ENCODE results near the gene CACNG8. TPM values are rescaled to one million over a fixed set of nuclear protein-coding genes. Genes with fewer than 3 reads are reported as not detected.

Gene CACNG8
- total RNA-seq, 1 donor from 2014 or later: not detected

DNA sequence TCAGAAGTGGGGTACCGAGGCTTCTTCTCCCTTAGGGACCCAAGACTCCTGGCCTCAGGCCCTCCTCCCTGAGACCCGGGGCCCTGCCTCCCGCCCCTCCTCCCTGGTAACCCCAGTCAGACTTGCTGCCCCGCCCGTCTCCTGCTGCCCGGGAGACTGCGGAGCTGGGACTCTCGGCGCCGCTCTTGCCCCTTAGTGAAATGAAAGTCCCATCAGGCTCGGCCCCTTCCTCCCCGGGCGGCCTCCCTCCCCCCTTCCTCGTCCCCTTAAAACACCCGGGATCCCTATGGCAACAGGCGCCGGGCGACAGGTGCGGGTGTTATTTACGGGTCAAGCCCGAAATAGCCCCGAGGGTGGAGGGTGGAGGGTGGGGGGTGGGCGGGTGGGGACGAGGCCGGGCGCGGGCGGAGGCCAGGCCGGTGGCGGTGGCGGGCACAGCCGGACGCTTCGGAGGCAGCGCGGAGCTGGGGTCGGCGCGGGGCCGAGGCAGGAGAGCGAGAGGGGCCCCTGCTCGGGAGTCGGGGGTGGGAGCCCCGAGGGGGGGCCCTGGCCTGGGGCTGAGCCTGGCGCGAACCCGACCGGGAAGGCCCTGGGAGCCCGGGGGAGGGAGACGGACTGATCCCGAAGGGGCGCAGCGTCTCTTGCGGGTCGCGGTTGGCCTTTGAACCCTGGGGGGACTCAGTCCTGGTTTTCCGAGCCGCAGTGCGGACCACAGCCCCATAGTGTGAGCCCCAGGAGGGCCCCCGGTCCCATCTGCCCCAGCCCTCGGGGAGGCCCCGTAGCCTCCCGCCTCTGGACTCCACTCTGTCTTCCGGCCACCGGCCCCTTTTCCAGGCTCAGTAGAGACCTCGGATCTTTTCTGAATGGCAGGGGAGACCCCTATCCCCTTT, 28.7 kb downstream of the CACNG8 start, which contains the start of gene CACNG6:
Gene CACNG6, plus strand, starts transcription at position 414 of the 890 bp plus-strand sequence. CDS start 1,241 bp downstream, outside the sequence.
- no peaks in the 10 kb centered on the region for H3K36me3 Mint-ChIP-seq (ENCODE audit: low read depth)
- no peak within 1 kb of the TSS for H3K27ac Mint-ChIP-seq
- no peak for DNase-seq (ENCODE audit: low spot score)
- no peaks in the 10 kb centered on the region for H3K4me1 Mint-ChIP-seq (ENCODE audit: low read depth)
- peaks cover 12% of the 10 kb centered on the region for H3K27me3 Mint-ChIP-seq (ENCODE audit: insufficient read depth)
- H3K9me3 Mint-ChIP-seq: no peaks in the 10 kb centered on the region
- H3K4me3 Mint-ChIP-seq: no peak within 1 kb of the TSS
- intact Hi-C loops (cut with micrococcal nuclease): no loop called here

DNA sequence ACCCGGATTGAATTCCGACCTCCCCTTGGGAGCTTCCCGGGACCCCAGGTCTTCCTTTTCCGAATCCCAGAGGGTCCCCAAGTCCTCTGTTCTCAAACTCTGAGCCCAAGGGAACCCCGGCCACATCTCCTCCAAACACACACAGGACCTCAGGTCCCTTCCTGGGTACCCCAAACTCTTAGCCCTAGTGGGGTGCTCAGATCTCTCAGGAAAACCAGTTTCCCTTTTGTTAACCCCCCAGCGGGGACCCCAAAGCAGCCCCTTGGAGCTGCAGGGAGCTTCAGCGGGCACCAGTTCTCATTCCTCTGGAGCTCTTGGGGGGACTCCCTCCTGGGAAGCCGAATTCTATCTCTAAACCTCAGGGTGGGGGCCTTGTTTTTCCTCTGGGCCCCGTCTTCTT, 29.5 kb downstream of the CACNG8 start:
- Mint-ChIP-seq H3K4me1 (ENCODE audit: low read depth) (no peaks in the 10 kb centered on the region), H3K36me3 (ENCODE audit: low read depth) (no peaks in the 10 kb centered on the region), H3K9me3 (no peaks in the 10 kb centered on the region), H3K27ac (no peak overlapping the region), H3K27me3 (ENCODE audit: insufficient read depth) (peaks cover 12% of the 10 kb centered on the region), H3K4me3 (no peak overlapping the region)
- DNase-seq (ENCODE audit: low spot score): no peak
- intact Hi-C loops (cut with micrococcal nuclease): no loop called here

DNA sequence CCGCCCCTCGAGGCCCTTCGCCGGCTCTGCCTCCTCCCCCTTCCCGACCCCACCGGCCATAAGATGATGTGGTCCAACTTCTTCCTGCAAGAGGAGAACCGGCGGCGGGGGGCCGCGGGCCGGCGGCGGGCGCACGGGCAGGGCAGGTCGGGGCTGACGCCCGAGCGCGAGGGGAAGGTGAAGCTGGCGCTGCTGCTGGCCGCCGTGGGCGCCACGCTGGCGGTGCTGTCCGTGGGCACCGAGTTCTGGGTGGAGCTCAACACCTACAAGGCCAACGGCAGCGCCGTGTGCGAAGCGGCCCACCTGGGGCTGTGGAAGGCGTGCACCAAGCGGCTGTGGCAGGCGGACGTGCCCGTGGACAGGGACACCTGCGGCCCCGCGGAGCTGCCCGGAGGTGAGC, 30.1 kb downstream of the CACNG8 start:
- no peak for DNase-seq (ENCODE audit: low spot score)
- intact Hi-C loops (cut with micrococcal nuclease): no loop called here
- no peaks in the 10 kb centered on the region for H3K4me1 Mint-ChIP-seq (ENCODE audit: low read depth)
- no peak overlapping the region for H3K4me3 Mint-ChIP-seq
- no peaks in the 10 kb centered on the region for H3K36me3 Mint-ChIP-seq (ENCODE audit: low read depth)
- H3K27ac Mint-ChIP-seq: no peak overlapping the region
- H3K27me3 Mint-ChIP-seq (ENCODE audit: insufficient read depth): peaks cover 12% of the 10 kb centered on the region
- H3K9me3 Mint-ChIP-seq: no peaks in the 10 kb centered on the region

DNA sequence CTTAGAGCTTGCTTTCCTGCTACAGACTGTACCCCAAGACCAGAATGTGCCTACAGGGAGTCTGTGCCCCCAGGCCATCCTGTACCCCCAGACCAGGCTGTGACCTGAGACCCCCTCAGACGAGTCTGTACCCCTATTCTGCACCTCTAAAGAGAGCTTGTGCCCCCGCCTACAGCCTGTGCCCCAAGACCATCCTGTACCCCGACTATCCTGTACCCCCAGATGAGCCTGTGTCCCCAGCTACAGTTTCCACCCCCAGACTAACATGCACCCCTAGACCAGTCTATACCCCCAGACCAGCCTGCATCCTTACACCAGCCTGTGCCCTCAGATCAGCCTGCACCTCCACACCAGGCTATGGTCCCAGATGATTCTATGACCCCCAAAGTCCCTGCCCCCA, 30.7 kb downstream of the CACNG8 start:
- H3K4me1 Mint-ChIP-seq (ENCODE audit: low read depth): no peaks in the 10 kb centered on the region
- H3K27ac Mint-ChIP-seq: no peak overlapping the region

DNA sequence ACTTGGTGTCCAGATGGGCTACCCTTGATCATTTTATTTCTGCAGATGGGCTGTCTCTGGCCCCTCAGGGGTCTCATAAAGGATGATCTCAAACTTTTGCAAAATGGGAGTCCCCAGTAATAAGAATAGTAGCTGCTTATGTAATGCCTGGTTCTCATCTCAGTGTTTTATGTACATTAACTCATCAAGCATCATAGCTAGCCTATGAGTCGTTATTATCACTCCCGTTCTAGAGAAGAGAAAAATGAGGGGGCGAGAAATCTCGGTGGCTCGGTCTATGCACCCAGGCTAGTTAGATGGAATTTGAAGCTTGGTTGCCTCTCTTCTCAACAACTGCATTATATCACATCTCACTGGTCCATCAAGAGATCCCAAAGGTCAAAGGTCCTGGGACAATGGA, 32.1 kb downstream of the CACNG8 start:
- DNase-seq (ENCODE audit: low spot score): no peak
- peaks cover 12% of the 10 kb centered on the region for H3K27me3 Mint-ChIP-seq (ENCODE audit: insufficient read depth)
- H3K9me3 Mint-ChIP-seq: no peaks in the 10 kb centered on the region
- H3K4me1 Mint-ChIP-seq (ENCODE audit: low read depth): no peaks in the 10 kb centered on the region
- H3K27ac Mint-ChIP-seq: no peak overlapping the region
- intact Hi-C loops (cut with micrococcal nuclease): no loop called here
- H3K36me3 Mint-ChIP-seq (ENCODE audit: low read depth): no peaks in the 10 kb centered on the region
- H3K4me3 Mint-ChIP-seq: no peak overlapping the region

More for the DNA sequence above, 30.7 kb downstream of the CACNG8 start:
- no peaks in the 10 kb centered on the region for H3K9me3 Mint-ChIP-seq
- no peaks in the 10 kb centered on the region for H3K36me3 Mint-ChIP-seq (ENCODE audit: low read depth)
- no peak for DNase-seq (ENCODE audit: low spot score)
- H3K4me3 Mint-ChIP-seq: no peak overlapping the region
- intact Hi-C loops (cut with micrococcal nuclease): no loop called here
- peaks cover 12% of the 10 kb centered on the region for H3K27me3 Mint-ChIP-seq (ENCODE audit: insufficient read depth)

DNA sequence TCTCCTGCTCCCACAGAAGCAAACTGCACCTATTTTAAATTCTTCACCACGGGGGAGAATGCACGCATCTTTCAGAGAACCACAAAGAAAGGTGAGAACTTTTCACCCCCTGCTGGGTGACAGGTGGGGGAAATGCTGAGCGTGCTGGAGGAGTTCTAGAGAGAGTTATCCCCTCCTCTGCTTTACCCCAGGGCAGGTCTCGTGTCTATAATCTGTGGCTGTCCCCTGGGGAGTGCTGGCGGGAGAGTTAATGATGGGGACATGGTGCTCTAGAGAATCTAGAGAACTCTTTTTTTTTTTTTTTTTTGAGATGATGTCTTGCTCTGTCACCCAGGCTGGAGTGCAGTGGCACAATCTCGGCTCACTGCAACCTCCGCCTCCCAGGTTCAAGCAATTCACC, 35.5 kb downstream of the CACNG8 start:
- no peak overlapping the region for H3K4me3 Mint-ChIP-seq
- no peak overlapping the region for H3K27ac Mint-ChIP-seq
- peaks cover 4% of the 10 kb centered on the region for H3K27me3 Mint-ChIP-seq (ENCODE audit: insufficient read depth)
- intact Hi-C loops (cut with micrococcal nuclease): no loop called here
- no peaks in the 10 kb centered on the region for H3K36me3 Mint-ChIP-seq (ENCODE audit: low read depth)
- no peaks in the 10 kb centered on the region for H3K9me3 Mint-ChIP-seq
- no peaks in the 10 kb centered on the region for H3K4me1 Mint-ChIP-seq (ENCODE audit: low read depth)
- no peak for DNase-seq (ENCODE audit: low spot score)

DNA sequence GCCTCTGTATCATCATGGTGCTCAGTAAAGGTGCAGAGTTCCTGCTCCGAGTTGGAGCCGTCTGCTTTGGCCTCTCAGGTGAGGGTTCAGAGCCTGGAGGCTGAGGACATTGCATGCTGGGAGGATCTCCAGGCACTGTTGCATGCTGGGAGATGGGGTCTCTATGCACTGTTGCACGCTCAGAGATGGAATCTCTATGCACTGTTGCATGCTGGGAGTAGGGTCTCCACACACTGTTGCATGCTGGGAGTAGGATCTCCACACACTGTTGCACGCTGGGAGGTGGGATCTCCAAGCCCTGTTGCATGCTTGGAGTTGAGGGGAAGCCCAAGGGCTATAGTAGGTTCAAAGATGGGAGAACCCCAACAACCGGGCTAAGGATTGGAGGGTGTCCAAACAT, 37.0 kb downstream of the CACNG8 start:
- Mint-ChIP-seq H3K36me3 (ENCODE audit: low read depth) (no peaks in the 10 kb centered on the region), H3K4me3 (no peak overlapping the region), H3K27me3 (ENCODE audit: insufficient read depth) (no peaks in the 10 kb centered on the region), H3K27ac (no peak overlapping the region), H3K4me1 (ENCODE audit: low read depth) (no peaks in the 10 kb centered on the region), H3K9me3 (no peaks in the 10 kb centered on the region)
- no peak for DNase-seq (ENCODE audit: low spot score)
- intact Hi-C loops (cut with micrococcal nuclease): no loop called here

DNA sequence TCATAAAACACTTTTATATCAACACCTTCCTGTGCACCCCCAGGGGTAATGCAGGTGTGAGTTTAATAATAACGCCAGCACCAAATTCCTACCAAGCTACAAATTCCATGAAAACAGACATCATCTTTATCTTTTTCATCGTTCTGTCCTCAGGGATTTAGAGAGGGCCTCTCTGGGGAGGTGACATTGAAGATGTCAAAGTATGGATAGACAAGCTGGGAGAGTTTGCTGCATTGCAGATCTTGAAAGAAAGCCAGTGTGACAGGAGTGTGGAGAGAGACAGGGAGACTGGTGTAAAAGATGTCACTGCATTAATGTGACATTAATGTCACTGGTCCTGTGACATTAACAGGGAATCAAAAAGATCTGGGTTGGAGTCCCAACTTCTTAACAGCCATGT, 38.8 kb downstream of the CACNG8 start:
- Mint-ChIP-seq H3K4me3 (no peak overlapping the region), H3K4me1 (ENCODE audit: low read depth) (no peaks in the 10 kb centered on the region), H3K27ac (no peak overlapping the region), H3K9me3 (no peaks in the 10 kb centered on the region), H3K36me3 (ENCODE audit: low read depth) (no peaks in the 10 kb centered on the region), H3K27me3 (ENCODE audit: insufficient read depth) (no peaks in the 10 kb centered on the region)
- DNase-seq (ENCODE audit: low spot score): no peak
- intact Hi-C loops (cut with micrococcal nuclease): no loop called here

DNA sequence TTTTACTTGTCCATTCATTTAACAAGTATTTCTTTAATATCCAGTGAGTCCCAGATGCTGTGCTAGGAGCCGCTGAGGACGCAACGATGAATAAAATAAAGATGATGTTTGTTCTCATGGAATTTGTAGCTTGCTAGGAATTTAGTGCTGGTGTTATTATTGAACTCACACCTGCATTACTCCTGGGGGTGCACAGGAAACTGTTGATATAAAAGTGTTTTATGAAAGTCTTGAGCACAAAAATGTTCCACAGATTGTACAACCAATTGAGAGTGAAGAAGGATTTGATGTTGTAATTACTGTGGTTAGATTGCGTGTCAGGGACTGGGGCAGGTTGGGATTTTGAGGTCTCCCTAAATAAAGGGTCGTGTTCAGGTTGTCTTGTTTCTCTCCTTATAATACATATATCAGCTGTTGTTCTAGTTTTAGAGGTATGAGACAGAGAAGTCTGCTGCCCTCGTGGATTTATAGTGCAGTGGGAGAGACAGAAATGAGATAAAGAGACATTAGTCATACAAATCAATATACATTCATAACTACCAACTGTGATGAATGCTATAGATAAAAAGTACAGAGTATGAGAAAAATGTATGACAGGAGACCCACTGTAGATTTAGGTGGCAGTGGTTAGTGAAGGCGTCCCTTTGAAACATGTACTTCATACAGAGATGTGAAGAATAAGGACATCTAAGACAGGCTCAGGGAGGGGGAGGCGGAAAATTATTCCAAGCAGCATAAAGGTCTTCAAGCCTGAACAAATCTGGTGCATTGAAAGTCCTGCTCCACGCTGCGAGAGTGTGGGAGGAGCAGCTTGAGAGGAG, 40.0 kb downstream of the CACNG8 start:
- DNase-seq (ENCODE audit: low spot score): no peak
- H3K9me3 Mint-ChIP-seq: no peaks in the 10 kb centered on the region
- no peak overlapping the region for H3K4me3 Mint-ChIP-seq
- H3K27me3 Mint-ChIP-seq (ENCODE audit: insufficient read depth): no peaks in the 10 kb centered on the region
- no peaks in the 10 kb centered on the region for H3K36me3 Mint-ChIP-seq (ENCODE audit: low read depth)
- no peak overlapping the region for H3K27ac Mint-ChIP-seq
- H3K4me1 Mint-ChIP-seq (ENCODE audit: low read depth): no peaks in the 10 kb centered on the region
- intact Hi-C loops (cut with micrococcal nuclease): no loop called here

DNA sequence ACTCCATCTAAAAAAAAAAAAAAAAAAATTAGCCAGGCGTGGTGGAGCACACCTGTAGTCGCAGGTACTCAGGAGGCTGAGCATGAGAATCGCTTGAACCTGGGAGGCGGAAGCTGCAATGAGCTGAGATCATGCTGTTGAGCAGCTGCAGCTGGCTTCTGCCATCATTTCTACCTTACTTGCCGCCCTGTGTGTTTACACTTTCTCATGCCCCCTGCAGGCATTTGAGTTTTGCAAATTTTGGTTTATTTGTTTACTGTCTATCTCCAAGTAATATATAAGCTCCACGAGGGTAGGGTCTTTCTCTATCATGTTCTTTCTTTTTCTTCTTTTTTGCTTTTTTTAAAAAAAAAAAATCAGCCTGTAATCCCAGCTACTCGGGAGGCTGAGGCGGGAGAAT, 46.7 kb downstream of the CACNG8 start:
- Mint-ChIP-seq H3K27ac (no peak overlapping the region), H3K9me3 (no peaks in the 10 kb centered on the region), H3K36me3 (ENCODE audit: low read depth) (no peaks in the 10 kb centered on the region), H3K4me1 (ENCODE audit: low read depth) (peaks cover 5% of the 10 kb centered on the region), H3K4me3 (no peak overlapping the region), H3K27me3 (ENCODE audit: insufficient read depth) (peaks cover 4% of the 10 kb centered on the region)
- intact Hi-C loops (cut with micrococcal nuclease): no loop called here
- DNase-seq (ENCODE audit: low spot score): no peak

DNA sequence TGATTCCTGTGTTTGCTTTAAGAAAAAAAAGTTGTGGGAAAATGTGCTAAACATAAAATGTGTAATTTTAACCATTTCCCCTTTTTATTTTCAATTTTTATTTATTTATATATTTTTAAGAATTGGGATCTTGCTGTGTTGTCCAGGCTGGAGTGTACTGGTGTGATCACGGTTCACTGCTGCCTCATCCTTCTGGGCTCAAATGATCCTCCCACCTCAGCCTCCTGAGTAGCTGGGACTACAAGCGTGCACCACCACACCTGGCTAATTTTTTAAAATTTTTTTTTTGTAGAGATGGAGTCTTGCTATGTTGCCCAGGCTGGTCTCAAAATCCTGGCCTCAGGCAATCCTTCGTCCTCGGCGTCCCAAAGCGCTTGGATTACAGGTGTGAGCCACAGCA, 47.7 kb downstream of the CACNG8 start:
- H3K36me3 Mint-ChIP-seq (ENCODE audit: low read depth): no peaks in the 10 kb centered on the region
- H3K9me3 Mint-ChIP-seq: no peaks in the 10 kb centered on the region
- H3K4me1 Mint-ChIP-seq (ENCODE audit: low read depth): peaks cover 5% of the 10 kb centered on the region
- H3K27ac Mint-ChIP-seq: no peak overlapping the region
- intact Hi-C loops (cut with micrococcal nuclease): no loop called here
- no peak overlapping the region for H3K4me3 Mint-ChIP-seq
- peaks cover 7% of the 10 kb centered on the region for H3K27me3 Mint-ChIP-seq (ENCODE audit: insufficient read depth)
- DNase-seq (ENCODE audit: low spot score): no peak

DNA sequence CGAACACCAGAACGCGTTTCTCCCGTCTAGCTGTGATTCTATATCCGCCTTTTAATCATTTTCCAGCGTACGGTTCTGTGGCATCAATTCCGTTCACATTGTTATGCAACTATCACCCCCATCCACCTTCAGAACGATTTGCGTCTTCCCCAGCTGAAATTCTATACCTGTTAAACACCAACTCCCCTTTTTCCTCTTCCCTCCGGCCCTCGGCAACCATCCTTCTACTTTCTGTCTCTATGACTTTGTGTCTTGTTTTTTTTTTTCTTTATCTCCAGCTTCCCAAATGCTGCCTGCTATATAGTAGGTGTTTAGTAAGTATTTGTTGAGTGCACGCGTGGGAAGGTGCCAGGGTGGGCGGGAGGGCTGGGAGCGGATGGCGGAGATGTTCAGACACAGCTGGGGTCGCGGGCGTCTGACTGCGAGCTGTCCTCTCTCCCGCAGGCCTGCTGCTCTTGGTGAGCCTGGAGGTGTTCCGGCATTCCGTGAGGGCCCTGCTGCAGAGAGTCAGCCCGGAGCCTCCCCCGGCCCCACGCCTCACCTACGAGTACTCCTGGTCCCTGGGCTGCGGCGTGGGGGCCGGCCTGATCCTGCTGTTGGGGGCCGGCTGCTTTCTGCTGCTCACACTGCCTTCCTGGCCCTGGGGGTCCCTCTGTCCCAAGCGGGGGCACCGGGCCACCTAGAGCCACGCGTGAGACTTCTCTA, 48.9 kb downstream of the CACNG8 start:
- Mint-ChIP-seq H3K27ac (no peak overlapping the region), H3K27me3 (ENCODE audit: insufficient read depth) (peaks cover 7% of the 10 kb centered on the region), H3K4me3 (no peak overlapping the region), H3K4me1 (ENCODE audit: low read depth) (peaks cover 5% of the 10 kb centered on the region), H3K36me3 (ENCODE audit: low read depth) (no peaks in the 10 kb centered on the region), H3K9me3 (no peaks in the 10 kb centered on the region)
- intact Hi-C loops (cut with micrococcal nuclease): no loop called here
- no peak for DNase-seq (ENCODE audit: low spot score)

DNA sequence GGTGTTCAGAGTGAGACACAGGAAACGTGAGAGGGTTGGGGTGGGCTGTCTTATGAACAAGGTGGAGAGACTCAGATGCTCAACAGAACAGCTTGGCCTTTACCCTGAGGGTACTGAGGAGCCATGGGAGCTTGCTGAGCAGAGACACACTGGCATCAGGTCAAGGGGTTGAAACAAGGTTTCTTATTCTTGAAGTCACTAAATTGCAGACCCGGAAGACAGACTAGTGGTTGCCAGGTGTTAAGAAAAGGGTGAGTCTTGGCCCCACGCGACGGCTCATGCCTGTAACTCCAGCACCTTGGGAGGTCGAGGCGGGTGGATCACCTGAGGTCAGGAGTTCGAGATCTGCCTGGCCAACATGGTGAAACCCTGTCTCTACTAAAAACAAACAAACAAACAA, 51.1 kb downstream of the CACNG8 start:
- no peaks in the 10 kb centered on the region for H3K36me3 Mint-ChIP-seq (ENCODE audit: low read depth)
- no peak for DNase-seq (ENCODE audit: low spot score)
- no peak overlapping the region for H3K27ac Mint-ChIP-seq
- no peaks in the 10 kb centered on the region for H3K9me3 Mint-ChIP-seq
- no peaks in the 10 kb centered on the region for H3K4me1 Mint-ChIP-seq (ENCODE audit: low read depth)
- intact Hi-C loops (cut with micrococcal nuclease): no loop called here
- H3K4me3 Mint-ChIP-seq: no peak overlapping the region
- peaks cover 2% of the 10 kb centered on the region for H3K27me3 Mint-ChIP-seq (ENCODE audit: insufficient read depth)
